ENCODE data around the gene GLS. TPM values are rescaled to one million over a fixed set of nuclear protein-coding genes. Genes with fewer than 3 reads are reported as not detected.

GLS gene
- total and polyA plus RNA-seq, 9 of the 15 experiments (the other 6 are each of a cell fraction or from before 2014, with no cell fraction given), result 13.7 to 77.5 (median 48.2) TPM

- ChIA-PET POLR2A (interaction anchor here (1.1 to 1.4 kb wide), 2 partner anchors 13 to 17 kb away, joined by 3 read pairs; no protein-coding TSS in a partner anchor), CTCF (ENCODE audit: low intra/inter-chr PET ratio) (interaction anchor here (0.6 kb wide), 1 partner anchor 94 kb away, joined by 3 read pairs; no protein-coding TSS in a partner anchor)
- in situ Hi-C loops (cut with MboI) (no loop called here), intact Hi-C loops (cut with micrococcal nuclease) (no loop called here)
- FAIRE-seq (no peak), ATAC-seq (no peak), DNase-seq (ENCODE audit: extremely low read depth in 1 of 4, low spot score in 3 of 4) (no peak)
- no peaks in the 10 kb centered on the region for H4K20me1 ChIP-seq (replicated peaks; ENCODE audit: control insufficient read depth, insufficient read depth, low read length)
- H3K9me1 ChIP-seq (ENCODE audit: control insufficient read depth, insufficient read depth, low read length), result no peaks in the 10 kb centered on the region
- H3K9me3 ChIP-seq (replicated peaks; ENCODE audit: control insufficient read depth, insufficient read depth, low read depth, low read length), result no peaks in the 10 kb centered on the region
- peaks cover 0 to 10% of the 10 kb centered on the region in 2 experiments; a peak in 1 of 5 replicates for H3K4me1 ChIP-seq (replicated peaks in 1 of 2; ENCODE audit: control insufficient read depth in 2 of 2, insufficient read depth in 2 of 2, low read length in 2 of 2)
- WGBS (ENCODE audit: insufficient coverage, low coverage, missing lambda C conversion rate), result 29% methylated on average over 3 of the region's 3 CpGs
- H3K4me3 ChIP-seq, result no peak overlapping the region
- BruUV-seq (replicated peaks), result no TSS peak
- H3K27ac ChIP-seq (ENCODE audit: extremely low read depth, low read depth, low read length), result no peak overlapping the region
- H3K27me3 ChIP-seq (ENCODE audit: control insufficient read depth in 2 of 2, insufficient read depth in 2 of 2, low read length in 2 of 2), result no peaks in the 10 kb centered on the region
- H3K79me2 ChIP-seq (ENCODE audit: control insufficient read depth, insufficient read depth, low read length), result no peaks in the 10 kb centered on the region
- H3K36me3 ChIP-seq (ENCODE audit: control insufficient read depth, insufficient read depth, low read length), result no peaks in the 10 kb centered on the region
- no peak overlapping the region for H3K9ac ChIP-seq (ENCODE audit: insufficient read depth in 1 of 2, low read depth in 2 of 2, low read length in 2 of 2)
- no peak for TF ChIP-seq NRF1 (conservative IDR thresholded peaks at IDR 0.05 in 1 of 2, IDR thresholded peaks at IDR 0.05 in 1 of 2)
- no peak for TF ChIP-seq ZNF766 (CRISPR knock-in tag; conservative IDR thresholded peaks at IDR 0.05)
- no peak overlapping the region for H2AFZ ChIP-seq (ENCODE audit: low read depth, low read length)
- H3K4me2 ChIP-seq (ENCODE audit: insufficient read depth, low read length), result no peak overlapping the region
Measured at GRCh38 chr2:190950566-190950991, 70.0 kb downstream of the GLS start.

GRCh38 chr2:190953257-190953656 lies 72.6 kb downstream of the GLS start:
- Histone ChIP-seq H3K79me2 (ENCODE audit: control insufficient read depth, insufficient read depth, low read length) (no peaks in the 10 kb centered on the region), H3K9ac (ENCODE audit: insufficient read depth in 1 of 2, low read depth in 2 of 2, low read length in 2 of 2) (no peak overlapping the region), H3K4me3 (no peak overlapping the region), H3K4me1 (replicated peaks in 1 of 2; ENCODE audit: control insufficient read depth in 2 of 2, insufficient read depth in 2 of 2, low read length in 2 of 2) (no peaks in the 10 kb centered on the region), H2AFZ (ENCODE audit: low read depth, low read length) (no peak overlapping the region), H3K9me3 (replicated peaks; ENCODE audit: control insufficient read depth, insufficient read depth, low read depth, low read length) (no peaks in the 10 kb centered on the region), H3K9me1 (ENCODE audit: control insufficient read depth, insufficient read depth, low read length) (no peaks in the 10 kb centered on the region), H4K20me1 (replicated peaks; ENCODE audit: control insufficient read depth, insufficient read depth, low read length) (no peaks in the 10 kb centered on the region), H3K4me2 (ENCODE audit: insufficient read depth, low read length) (no peak overlapping the region), H3K36me3 (ENCODE audit: control insufficient read depth, insufficient read depth, low read length) (no peaks in the 10 kb centered on the region), H3K27me3 (ENCODE audit: control insufficient read depth in 2 of 2, insufficient read depth in 2 of 2, low read length in 2 of 2) (no peaks in the 10 kb centered on the region), H3K27ac (ENCODE audit: extremely low read depth, low read depth, low read length) (no peak overlapping the region)
- ChIA-PET POLR2A (no interaction called here), CTCF (ENCODE audit: low intra/inter-chr PET ratio) (no interaction called here)
- ATAC-seq (no peak), FAIRE-seq (no peak), DNase-seq (ENCODE audit: extremely low read depth in 1 of 4, low spot score in 3 of 4) (no peak)
- no TSS peak for BruUV-seq (replicated peaks)
- TF ChIP-seq SMAD2 (IDR thresholded peaks at IDR 0.05; ENCODE audit: low read depth, low read length) (no peak), L3MBTL2 (IDR thresholded peaks at IDR 0.05) (0 out of 2 replicates have a peak, but pooled peaks have one; percentile 16)
- in situ Hi-C loops (cut with MboI), result no loop called here
- 3% methylated on average over 4 of the region's 4 CpGs for WGBS (ENCODE audit: insufficient coverage, low coverage, missing lambda C conversion rate)
- intact Hi-C loops (cut with micrococcal nuclease), result no loop called here

Data from K562 (cell line).